Measurements from ENCODE around the gene NEU3.
A peak's percentile ranks its signal among the peaks of the same experiment; 100 is the strongest.
"Not testable (repeated sequence)": the region's sequence is repeated elsewhere in the genome, so short reads cannot be mapped to it uniquely, and the experiment has no call there.

The NEU3 gene, protein sequence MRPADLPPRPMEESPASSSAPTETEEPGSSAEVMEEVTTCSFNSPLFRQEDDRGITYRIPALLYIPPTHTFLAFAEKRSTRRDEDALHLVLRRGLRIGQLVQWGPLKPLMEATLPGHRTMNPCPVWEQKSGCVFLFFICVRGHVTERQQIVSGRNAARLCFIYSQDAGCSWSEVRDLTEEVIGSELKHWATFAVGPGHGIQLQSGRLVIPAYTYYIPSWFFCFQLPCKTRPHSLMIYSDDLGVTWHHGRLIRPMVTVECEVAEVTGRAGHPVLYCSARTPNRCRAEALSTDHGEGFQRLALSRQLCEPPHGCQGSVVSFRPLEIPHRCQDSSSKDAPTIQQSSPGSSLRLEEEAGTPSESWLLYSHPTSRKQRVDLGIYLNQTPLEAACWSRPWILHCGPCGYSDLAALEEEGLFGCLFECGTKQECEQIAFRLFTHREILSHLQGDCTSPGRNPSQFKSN

GRCh38 chr11:74988541-74989259, at the start of gene NEU3:
Gene NEU3 (plus strand): TSS chr11:74988933. CDS start chr11:74989061, 128 bp downstream.
- peak; percentile 71 to 84 (median 74) for DNase-seq (ENCODE audit: low read depth in 3 of 3)

- no peak for DNase-seq (ENCODE audit: low read depth in 3 of 3)
These were observed 47.2 kb upstream of the NEU3 start for GRCh38 chr11:74941492-74941891.

- no peak for DNase-seq (ENCODE audit: low read depth in 3 of 3)
These were observed 46.5 kb upstream of the NEU3 start for GRCh38 chr11:74942073-74942759.

GRCh38 chr11:74948546-74948897, 40.2 kb upstream of the NEU3 start:
- no peak for DNase-seq (ENCODE audit: low read depth in 3 of 3)

GRCh38 chr11:74948898-74949752, 39.6 kb upstream of the NEU3 start, which contains the start of the genes SPCS2 and XRRA1:
Gene SPCS2 (plus strand): TSS chr11:74949266. CDS start chr11:74949286, 20 bp downstream.
Gene XRRA1 (minus strand): TSS chr11:74949091. CDS start chr11:74940878, 8,213 bp downstream.
- DNase-seq (ENCODE audit: low read depth in 3 of 3): peak; percentile 97 to 98 (median 98)

- no peak for DNase-seq (ENCODE audit: low read depth in 3 of 3)
These were observed 39.0 kb upstream of the NEU3 start for GRCh38 chr11:74949753-74950137.

DNA sequence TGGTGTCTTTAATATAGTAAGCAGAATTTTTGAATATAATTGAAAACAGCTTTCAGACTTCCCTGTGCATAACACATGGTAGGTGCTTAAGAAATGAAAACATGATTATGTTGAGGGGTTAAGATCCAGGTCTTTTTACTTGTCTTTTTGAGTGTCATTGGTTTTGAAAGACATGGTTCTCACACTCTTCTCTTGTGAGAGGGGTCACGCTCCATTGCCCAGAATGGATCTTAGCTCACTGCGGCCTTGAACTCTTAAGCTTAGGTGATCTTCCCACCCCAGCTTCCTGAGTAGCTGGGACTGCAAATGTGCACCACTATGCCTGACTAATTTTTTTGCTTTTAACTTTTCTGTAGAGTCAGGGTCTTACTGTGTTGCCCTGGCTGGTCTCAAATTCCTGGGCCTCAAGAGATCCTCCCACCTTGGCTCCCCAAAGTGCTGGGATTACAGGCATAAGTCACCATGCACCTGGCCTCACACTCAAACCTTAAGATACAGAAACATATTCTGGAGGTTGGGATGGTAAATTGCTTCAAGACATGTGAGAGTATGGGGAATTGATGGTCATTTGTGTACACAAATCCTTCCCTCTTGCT, 38.3 kb upstream of the NEU3 start:
- DNase-seq (ENCODE audit: low read depth in 3 of 3): no peak

DNA sequence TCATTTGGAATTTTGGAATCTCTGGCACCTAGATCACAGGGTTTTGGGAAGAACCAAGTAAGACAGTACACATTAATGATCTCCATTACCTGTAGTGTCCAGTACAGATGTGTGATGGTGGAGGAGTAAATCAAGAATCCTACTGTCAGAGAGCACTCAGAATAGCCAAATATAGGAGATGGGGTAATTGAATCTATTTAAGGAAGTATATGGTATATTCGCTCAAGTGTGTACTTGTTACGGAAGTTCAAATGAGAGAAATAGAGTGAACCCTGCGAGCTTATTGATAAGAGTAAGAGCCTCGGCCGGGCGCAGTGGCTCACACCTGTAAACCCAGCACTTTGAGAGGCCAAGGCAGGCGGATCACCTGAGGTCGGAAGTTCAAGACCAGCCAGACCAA, 37.5 kb upstream of the NEU3 start:
- no peak for DNase-seq (ENCODE audit: low read depth in 3 of 3)

- DNase-seq (ENCODE audit: low read depth in 3 of 3): no peak
These were observed 36.0 kb upstream of the NEU3 start for GRCh38 chr11:74952752-74953151.

GRCh38 chr11:74953451-74953850, 35.3 kb upstream of the NEU3 start:
- no peak for DNase-seq (ENCODE audit: low read depth in 3 of 3)

- no peak for DNase-seq (ENCODE audit: low read depth in 3 of 3)
These were observed 34.5 kb upstream of the NEU3 start for GRCh38 chr11:74954199-74954598.

- DNase-seq (ENCODE audit: low read depth in 3 of 3): no peak
These were observed 32.2 kb upstream of the NEU3 start for GRCh38 chr11:74956397-74957015.

- no peak for DNase-seq (ENCODE audit: low read depth in 3 of 3)
These were observed 30.6 kb upstream of the NEU3 start for GRCh38 chr11:74957937-74958629.

DNA sequence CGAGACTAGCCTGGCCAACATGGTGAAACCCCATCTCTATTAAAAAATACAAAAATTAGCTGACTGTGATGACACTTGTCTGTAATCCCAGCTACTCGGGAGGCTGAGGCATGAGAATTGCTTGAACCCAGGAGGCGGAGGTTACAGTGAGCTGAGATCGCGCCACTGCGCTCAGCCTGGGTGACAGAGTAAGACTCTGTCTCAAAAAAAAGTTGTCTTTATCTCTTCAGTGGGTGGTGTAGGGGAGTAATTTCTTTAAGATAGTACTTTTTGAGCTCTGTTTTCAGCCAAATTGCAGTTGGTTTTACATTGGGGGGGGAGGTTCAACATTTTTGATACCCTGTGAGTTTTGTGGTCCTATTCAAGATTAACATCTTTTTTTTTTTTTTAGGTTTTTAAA, 28.6 kb upstream of the NEU3 start:
- DNase-seq (ENCODE audit: low read depth in 3 of 3): not testable (repeated sequence)

GRCh38 chr11:74966651-74967050, 22.1 kb upstream of the NEU3 start:
- DNase-seq (ENCODE audit: low read depth in 3 of 3): no peak

DNA sequence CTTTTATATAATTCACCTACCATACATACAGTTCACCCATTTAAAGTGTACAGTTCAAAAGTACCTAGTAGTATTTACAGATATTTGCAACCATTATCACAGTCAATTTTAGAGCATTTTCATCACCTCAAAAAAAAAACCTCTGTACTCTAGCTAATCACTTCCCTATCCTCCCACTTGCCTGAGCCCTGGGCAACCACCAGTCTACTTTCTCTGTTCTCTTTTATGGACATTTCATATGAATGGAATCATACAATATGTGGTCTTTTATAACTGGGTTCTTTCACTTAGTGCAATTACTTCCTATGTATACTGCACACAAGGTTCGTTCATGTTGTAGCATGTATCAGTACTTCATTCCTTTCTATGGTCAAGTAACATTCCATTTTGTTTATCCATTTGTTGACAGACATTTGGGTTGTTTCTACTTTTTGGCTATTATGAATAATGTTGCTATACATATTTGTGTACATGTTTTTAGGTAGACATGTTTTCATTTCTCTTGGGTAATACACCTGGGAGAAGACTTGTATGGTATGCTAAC, 17.8 kb upstream of the NEU3 start:
- no peak for DNase-seq (ENCODE audit: low read depth in 3 of 3)

DNA sequence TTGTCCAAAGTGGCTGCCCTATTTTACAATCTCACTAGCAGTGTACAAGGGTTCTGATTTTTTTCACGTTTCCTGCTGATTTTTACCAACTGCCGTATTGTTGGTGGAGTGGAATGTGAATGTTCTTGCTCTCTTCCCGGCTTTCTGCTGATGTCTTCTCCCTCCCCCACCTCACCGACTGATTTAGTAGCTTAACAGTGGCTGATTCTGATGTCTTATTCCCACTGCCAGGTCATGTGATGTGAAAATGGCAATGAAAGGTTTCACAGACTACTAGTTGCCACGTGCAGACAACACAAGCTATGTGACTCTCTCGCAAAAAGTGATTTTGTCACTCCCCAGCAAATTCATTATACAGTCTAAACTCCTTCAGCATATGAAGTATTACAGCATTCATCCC, 17.3 kb upstream of the NEU3 start:
- no peak for DNase-seq (ENCODE audit: low read depth in 3 of 3)

GRCh38 chr11:74978041-74978440, 10.7 kb upstream of the NEU3 start:
- no peak for DNase-seq (ENCODE audit: low read depth in 3 of 3)

- no peak for DNase-seq (ENCODE audit: low read depth in 3 of 3)
These were observed 8.1 kb upstream of the NEU3 start for GRCh38 chr11:74980634-74981033.

- DNase-seq (ENCODE audit: low read depth in 3 of 3): no peak
These were observed 6.8 kb upstream of the NEU3 start for GRCh38 chr11:74981888-74982287.

Measured in stimulated activated CD4-positive, alpha-beta T cell treated with anti-CD3 and anti-CD28 coated beads, TNF-alpha, amount 100 ng/mL, for 24 hours (primary cell).